DND-41 (cell line): ENCODE data around the gene FAHD2B.

Experiments
- EZH2 ChIP-seq: IDR thresholded peaks from 3 replicates; pipeline ENCODE4 v1.6.1; 2012; ENCODE audit warnings: borderline replicate concordance, low read depth, mild to moderate bottlenecking, moderate library complexity, low read length, inconsistent platforms; ENCODE audit not compliant: severe bottlenecking
- TF ChIP-seq, protein P1 (sequence below): IDR thresholded peaks from 2 replicates; pipeline ENCODE4 v1.5.1; 2012; ENCODE audit warnings: borderline replicate concordance, low read length, moderate library complexity, mild to moderate bottlenecking; ENCODE audit not compliant: poor library complexity, severe bottlenecking; ENCODE audit errors: extremely low read depth

- TF ChIP-seq, protein P1, sequence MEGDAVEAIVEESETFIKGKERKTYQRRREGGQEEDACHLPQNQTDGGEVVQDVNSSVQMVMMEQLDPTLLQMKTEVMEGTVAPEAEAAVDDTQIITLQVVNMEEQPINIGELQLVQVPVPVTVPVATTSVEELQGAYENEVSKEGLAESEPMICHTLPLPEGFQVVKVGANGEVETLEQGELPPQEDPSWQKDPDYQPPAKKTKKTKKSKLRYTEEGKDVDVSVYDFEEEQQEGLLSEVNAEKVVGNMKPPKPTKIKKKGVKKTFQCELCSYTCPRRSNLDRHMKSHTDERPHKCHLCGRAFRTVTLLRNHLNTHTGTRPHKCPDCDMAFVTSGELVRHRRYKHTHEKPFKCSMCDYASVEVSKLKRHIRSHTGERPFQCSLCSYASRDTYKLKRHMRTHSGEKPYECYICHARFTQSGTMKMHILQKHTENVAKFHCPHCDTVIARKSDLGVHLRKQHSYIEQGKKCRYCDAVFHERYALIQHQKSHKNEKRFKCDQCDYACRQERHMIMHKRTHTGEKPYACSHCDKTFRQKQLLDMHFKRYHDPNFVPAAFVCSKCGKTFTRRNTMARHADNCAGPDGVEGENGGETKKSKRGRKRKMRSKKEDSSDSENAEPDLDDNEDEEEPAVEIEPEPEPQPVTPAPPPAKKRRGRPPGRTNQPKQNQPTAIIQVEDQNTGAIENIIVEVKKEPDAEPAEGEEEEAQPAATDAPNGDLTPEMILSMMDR = no peak
- no peak for TF ChIP-seq EZH2
Observed at GRCh38 chr2:97068074-97068473, 26.6 kb downstream of the FAHD2B start.
